K562 (cell line): ENCODE results near the gene ZNF837. TPM values are rescaled to one million over a fixed set of nuclear protein-coding genes. Genes with fewer than 3 reads are reported as not detected.

Experiments
- BRD9 ChIP-seq: fragments of 450-650 bp; IDR thresholded peaks from 2 replicates; pipeline ENCODE4 v1.6.1; 2018; ENCODE audit warnings: low read depth; ENCODE audit not compliant: partially characterized antibody
- CHD4 ChIP-seq: fragments of 200-600 bp; sonication (generic); IDR thresholded peaks from 3 replicates; pipeline ENCODE4 v1.6.1; 2012; ENCODE audit warnings: low read depth, mild to moderate bottlenecking, mixed read lengths, low read length, inconsistent platforms; ENCODE audit not compliant: insufficient read depth, insufficient replicate concordance, poor library complexity, severe bottlenecking
- ESRRB ChIP-seq: fragments of 250-450 bp; sonication (Bioruptor Pico); IDR thresholded peaks from 2 replicates; pipeline ENCODE4 v1.5.0; 2020; ENCODE audit warnings: mild to moderate bottlenecking, moderate library complexity, borderline replicate concordance
- KHSRP ChIP-seq: fragments of 450-650 bp; IDR thresholded peaks from 2 replicates; pipeline ENCODE4 v1.6.1; 2017
- MCM5 ChIP-seq: fragments of 450-650 bp; IDR thresholded peaks from 2 replicates; pipeline ENCODE4 v1.6.1; 2016; ENCODE audit warnings: low read depth
- MXI1 ChIP-seq: IDR thresholded peaks from 2 replicates; pipeline ENCODE4 v1.6.1; 2011; ENCODE audit warnings: low read depth, mild to moderate bottlenecking, improper control_type of control experiment, low read length
- OTX1 ChIP-seq: fragments of 450-650 bp; formaldehyde crosslinking; IDR thresholded peaks from 2 replicates; pipeline ENCODE4 v1.4.0; 2022; ENCODE audit warnings: mild to moderate bottlenecking
- RFX1 ChIP-seq: fragments of 450-650 bp; IDR thresholded peaks from 2 replicates; pipeline ENCODE4 v1.6.1; 2016; ENCODE audit warnings: mild to moderate bottlenecking, moderate library complexity
- ZEB2 ChIP-seq: fragments of 450-650 bp; IDR thresholded peaks from 2 replicates; pipeline ENCODE4 v1.6.1; 2016
- ZNF274 ChIP-seq: IDR thresholded peaks from 2 replicates; pipeline ENCODE4 v1.6.1; 2011; ENCODE audit warnings: low read depth, mild to moderate bottlenecking, low read length, moderate library complexity, borderline replicate concordance
- ZNF586 ChIP-seq: fragments of 450-650 bp; formaldehyde crosslinking; conservative IDR thresholded peaks from 2 replicates; pipeline ENCODE4 v1.4.0; 2020; ENCODE audit warnings: mild to moderate bottlenecking, moderate library complexity
- ZNF766 ChIP-seq: fragments of 200-800 bp; sonication (Bioruptor generic); conservative IDR thresholded peaks from 2 replicates; pipeline ENCODE4 v1.6.1; 2016; ENCODE audit warnings: missing genetic modification characterization, missing compliant biosample characterization
- polyA plus RNA-seq, 8 experiments: library from polyadenylated mRNA; depleted of rRNA in 4 of 8; stranded (reverse) in 5 of 8; unstranded in 3 of 8; fragments of >200 nt; fragmentation: Nextera tagmentation in 2 of 8; fragmentation: Illumina TruSeq in 1 of 8; extraction: Ambion mirVana in 2 of 8; extraction: Trizol in 1 of 8; gene quantifications; 2 replicates each; pipeline versions ENCODE4 v1.2.1 to v1.2.3, GENCODE V29; 2011 to 2014; ENCODE audit warnings: inconsistent platforms in 1 of 8, missing spikeins in 1 of 8
- total RNA-seq, 7 experiments: library from RNA; depleted of rRNA in 6 of 7; stranded (reverse); fragments of >200 nt in 6 of 7; fragmentation: Illumina TruSeq in 2 of 7; extraction: Trizol in 2 of 7; gene quantifications; 2 replicates each; pipeline versions ENCODE4 v1.2.1 to v1.2.3, GENCODE V29; 2011 to 2021; ENCODE audit warnings: low replicate concordance in 1 of 7
- TF ChIP-seq, protein P1 (sequence below): sonication (generic); formaldehyde crosslinking; IDR thresholded peaks from 2 replicates; pipeline ENCODE4 v1.8.1; 2023; ENCODE audit warnings: missing genetic modification reagents, mild to moderate bottlenecking, borderline replicate concordance
- TF ChIP-seq, protein P2 (sequence below), 2 experiments: IDR thresholded peaks; 2 replicates each; pipeline ENCODE4 v1.6.1; 2011; ENCODE audit warnings: borderline replicate concordance in 1 of 2, control low read depth in 1 of 2, low read depth in 1 of 2, low read length in 1 of 2, mild to moderate bottlenecking in 1 of 2, mixed read lengths in 1 of 2, moderate library complexity in 1 of 2; ENCODE audit not compliant: insufficient read depth in 1 of 2, insufficient read length in 1 of 2, poor library complexity in 1 of 2, severe bottlenecking in 1 of 2; ENCODE audit errors: extremely low read depth in 1 of 2
- TF ChIP-seq, protein P3 (sequence below), 3 experiments: IDR thresholded peaks in 2 of 3; conservative IDR thresholded peaks in 1 of 3; 2 replicates each; pipeline ENCODE4 v1.5.1; 2011 to 2012; ENCODE audit warnings: low read length in 3 of 3, mild to moderate bottlenecking in 3 of 3, control low read depth in 2 of 3, improper control_type of control experiment in 1 of 3, inconsistent platforms in 1 of 3, low read depth in 1 of 3, mixed read lengths in 1 of 3, moderate library complexity in 1 of 3; ENCODE audit not compliant: insufficient read depth in 2 of 3
- TF ChIP-seq, protein P4 (sequence below): fragments of 250-450 bp; sonication (Bioruptor Pico); IDR thresholded peaks from 2 replicates; pipeline ENCODE4 v1.9.0; 2021; ENCODE audit warnings: mild to moderate bottlenecking

The ZNF837 gene
- total and polyA plus RNA-seq, 9 of the 15 experiments (the other 6 are each of a cell fraction or from before 2014, with no cell fraction given) = 0.11 to 2.1 (median 0.57) TPM; not detected in 4

DNA sequence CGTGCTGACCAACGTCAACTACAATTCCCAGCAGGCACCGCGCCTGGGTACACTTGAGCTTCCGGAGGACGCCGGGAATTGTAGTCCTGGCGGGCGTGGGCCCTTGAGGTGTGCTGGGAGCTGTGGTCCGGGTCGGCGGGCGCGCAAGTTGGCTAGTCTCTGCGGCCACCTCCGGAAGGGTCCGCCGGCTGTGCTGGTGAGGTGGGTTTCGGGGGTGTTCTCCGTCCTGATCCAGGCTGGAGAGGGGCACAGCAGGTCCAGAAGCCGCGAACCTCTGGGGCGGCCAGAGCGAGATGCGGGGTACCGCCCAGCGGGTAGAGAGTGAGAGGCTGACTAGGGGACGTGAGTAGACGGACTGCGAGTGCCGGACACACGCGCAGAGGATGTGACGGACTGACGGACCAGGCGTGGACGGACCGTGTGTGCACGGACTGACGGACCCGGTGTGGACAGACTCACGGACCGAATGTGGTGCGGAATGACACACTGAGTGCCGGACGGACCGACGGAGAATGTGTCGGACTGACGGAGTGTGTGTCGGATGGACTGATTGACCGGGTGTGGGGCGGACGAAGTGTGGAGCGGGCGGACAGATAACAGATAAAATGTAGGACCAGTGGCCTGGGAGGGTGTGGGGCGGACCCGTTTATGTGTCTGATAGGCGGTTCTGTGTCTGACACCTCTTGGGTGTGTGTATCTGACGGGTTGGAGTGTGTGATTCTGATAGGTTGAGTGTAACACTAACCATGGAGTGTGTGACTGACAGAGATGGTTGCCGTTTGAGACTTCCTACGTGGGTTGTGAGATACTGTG, 53.7 kb downstream of the ZNF837 start, which contains the start of gene ZSCAN22 (continued):
- TF ChIP-seq, protein P1, sequence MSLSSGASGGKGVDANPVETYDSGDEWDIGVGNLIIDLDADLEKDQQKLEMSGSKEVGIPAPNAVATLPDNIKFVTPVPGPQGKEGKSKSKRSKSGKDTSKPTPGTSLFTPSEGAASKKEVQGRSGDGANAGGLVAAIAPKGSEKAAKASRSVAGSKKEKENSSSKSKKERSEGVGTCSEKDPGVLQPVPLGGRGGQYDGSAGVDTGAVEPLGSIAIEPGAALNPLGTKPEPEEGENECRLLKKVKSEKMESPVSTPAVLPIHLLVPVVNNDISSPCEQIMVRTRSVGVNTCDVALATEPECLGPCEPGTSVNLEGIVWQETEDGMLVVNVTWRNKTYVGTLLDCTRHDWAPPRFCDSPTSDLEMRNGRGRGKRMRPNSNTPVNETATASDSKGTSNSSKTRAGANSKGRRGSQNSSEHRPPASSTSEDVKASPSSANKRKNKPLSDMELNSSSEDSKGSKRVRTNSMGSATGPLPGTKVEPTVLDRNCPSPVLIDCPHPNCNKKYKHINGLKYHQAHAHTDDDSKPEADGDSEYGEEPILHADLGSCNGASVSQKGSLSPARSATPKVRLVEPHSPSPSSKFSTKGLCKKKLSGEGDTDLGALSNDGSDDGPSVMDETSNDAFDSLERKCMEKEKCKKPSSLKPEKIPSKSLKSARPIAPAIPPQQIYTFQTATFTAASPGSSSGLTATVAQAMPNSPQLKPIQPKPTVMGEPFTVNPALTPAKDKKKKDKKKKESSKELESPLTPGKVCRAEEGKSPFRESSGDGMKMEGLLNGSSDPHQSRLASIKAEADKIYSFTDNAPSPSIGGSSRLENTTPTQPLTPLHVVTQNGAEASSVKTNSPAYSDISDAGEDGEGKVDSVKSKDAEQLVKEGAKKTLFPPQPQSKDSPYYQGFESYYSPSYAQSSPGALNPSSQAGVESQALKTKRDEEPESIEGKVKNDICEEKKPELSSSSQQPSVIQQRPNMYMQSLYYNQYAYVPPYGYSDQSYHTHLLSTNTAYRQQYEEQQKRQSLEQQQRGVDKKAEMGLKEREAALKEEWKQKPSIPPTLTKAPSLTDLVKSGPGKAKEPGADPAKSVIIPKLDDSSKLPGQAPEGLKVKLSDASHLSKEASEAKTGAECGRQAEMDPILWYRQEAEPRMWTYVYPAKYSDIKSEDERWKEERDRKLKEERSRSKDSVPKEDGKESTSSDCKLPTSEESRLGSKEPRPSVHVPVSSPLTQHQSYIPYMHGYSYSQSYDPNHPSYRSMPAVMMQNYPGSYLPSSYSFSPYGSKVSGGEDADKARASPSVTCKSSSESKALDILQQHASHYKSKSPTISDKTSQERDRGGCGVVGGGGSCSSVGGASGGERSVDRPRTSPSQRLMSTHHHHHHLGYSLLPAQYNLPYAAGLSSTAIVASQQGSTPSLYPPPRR = 0 out of 2 replicates have a peak, but pooled peaks have one; percentile 92
- TF ChIP-seq OTX1 (CRISPR knock-in tag) (no peak; the same call in 1 of the 2 replicates), KHSRP (no peak), ZNF274 (no peak), ZEB2 (peak; percentile 98), ESRRB (no peak), ZNF766 (CRISPR knock-in tag) (peak; percentile 93), BRD9 (no peak), ZNF586 (no peak), MCM5 (no peak), RFX1 (no peak), MXI1 (peak; percentile 64; the same call in 1 of the 2 replicates), CHD4 (no peak)
- TF ChIP-seq, protein P2, sequence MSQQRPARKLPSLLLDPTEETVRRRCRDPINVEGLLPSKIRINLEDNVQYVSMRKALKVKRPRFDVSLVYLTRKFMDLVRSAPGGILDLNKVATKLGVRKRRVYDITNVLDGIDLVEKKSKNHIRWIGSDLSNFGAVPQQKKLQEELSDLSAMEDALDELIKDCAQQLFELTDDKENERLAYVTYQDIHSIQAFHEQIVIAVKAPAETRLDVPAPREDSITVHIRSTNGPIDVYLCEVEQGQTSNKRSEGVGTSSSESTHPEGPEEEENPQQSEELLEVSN (IDR thresholded peaks at IDR 0.05; ENCODE audit: borderline replicate concordance in 1 of 2, extremely low read depth in 1 of 2, insufficient read depth in 1 of 2, insufficient read length in 1 of 2, low read depth in 1 of 2, low read length in 1 of 2, poor library complexity in 1 of 2, severe bottlenecking in 1 of 2) = peak; percentile 26 to 33
- TF ChIP-seq, protein P3, sequence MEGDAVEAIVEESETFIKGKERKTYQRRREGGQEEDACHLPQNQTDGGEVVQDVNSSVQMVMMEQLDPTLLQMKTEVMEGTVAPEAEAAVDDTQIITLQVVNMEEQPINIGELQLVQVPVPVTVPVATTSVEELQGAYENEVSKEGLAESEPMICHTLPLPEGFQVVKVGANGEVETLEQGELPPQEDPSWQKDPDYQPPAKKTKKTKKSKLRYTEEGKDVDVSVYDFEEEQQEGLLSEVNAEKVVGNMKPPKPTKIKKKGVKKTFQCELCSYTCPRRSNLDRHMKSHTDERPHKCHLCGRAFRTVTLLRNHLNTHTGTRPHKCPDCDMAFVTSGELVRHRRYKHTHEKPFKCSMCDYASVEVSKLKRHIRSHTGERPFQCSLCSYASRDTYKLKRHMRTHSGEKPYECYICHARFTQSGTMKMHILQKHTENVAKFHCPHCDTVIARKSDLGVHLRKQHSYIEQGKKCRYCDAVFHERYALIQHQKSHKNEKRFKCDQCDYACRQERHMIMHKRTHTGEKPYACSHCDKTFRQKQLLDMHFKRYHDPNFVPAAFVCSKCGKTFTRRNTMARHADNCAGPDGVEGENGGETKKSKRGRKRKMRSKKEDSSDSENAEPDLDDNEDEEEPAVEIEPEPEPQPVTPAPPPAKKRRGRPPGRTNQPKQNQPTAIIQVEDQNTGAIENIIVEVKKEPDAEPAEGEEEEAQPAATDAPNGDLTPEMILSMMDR (IDR thresholded peaks at IDR 0.05 in 2 of 3, conservative IDR thresholded peaks at IDR 0.05 in 1 of 3; ENCODE audit: insufficient read depth in 2 of 3, low read depth in 1 of 3, low read length in 3 of 3) = no peak
- TF ChIP-seq, protein P4, sequence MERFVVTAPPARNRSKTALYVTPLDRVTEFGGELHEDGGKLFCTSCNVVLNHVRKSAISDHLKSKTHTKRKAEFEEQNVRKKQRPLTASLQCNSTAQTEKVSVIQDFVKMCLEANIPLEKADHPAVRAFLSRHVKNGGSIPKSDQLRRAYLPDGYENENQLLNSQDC (CRISPR knock-in tag) = no peak
